Measurements from ENCODE around the gene SASH1. TPM values are rescaled to one million over a fixed set of nuclear protein-coding genes. Genes with fewer than 3 reads are reported as not detected.

Gene SASH1
- total RNA-seq, 6 donors from 2014 or later: 59.3 to 131 (median 79.2) TPM

DNA sequence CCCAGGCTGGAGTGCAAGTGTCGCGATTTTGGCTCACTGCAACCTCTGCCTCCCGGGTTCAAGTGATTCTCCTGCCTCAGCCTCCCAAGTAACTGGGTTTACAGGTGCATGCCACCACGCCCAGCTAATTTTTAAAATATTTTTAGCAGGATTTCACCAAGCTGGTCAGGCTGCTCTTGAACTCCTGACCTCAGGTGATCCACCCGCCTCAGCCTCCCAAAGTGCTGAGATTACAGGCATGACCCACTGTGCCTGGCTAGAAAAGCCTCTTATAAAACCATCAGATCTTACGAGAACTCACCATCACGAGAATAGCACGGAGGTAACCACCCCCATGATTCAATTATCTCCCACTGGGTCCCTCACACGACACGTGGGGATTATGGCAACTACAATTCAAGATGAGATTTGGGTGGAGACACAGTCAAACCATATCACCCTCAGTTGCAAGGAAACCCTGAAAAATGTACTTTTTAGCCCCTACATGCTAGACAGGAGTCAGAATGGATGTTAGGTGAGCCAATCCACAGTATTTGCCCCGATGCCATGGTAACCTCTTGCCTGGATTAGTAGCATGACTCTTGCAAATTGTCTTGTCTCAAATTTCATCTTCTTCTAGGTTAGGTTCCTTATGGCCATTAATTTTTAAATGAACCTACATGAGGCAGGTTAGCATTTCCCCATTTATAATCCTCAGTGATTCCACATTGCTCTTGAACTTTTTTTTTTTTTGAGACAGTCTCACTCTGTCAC lies 17.1 kb upstream of the SASH1 start:
- WGBS, 2 donors: 88 to 95% methylated on average over 11 of the region's 11 CpGs
- Histone ChIP-seq H3K4me1 (peaks cover 0 to 12% (median 9%) of the 10 kb centered on the region in 4 donors), H3K27ac (no peak overlapping the region), H3K4me3 (no peak overlapping the region), H3K9me3 (no peaks in the 10 kb centered on the region), H3K36me3 (no peaks in the 10 kb centered on the region), H3K27me3 (no peaks in the 10 kb centered on the region)
- TF ChIP-seq POLR2A (IDR thresholded peaks at IDR 0.05) (no peak), POLR2AphosphoS5 (IDR thresholded peaks at IDR 0.05) (no peak), EP300 (IDR thresholded peaks at IDR 0.05) (no peak)
- TF ChIP-seq, protein P1, sequence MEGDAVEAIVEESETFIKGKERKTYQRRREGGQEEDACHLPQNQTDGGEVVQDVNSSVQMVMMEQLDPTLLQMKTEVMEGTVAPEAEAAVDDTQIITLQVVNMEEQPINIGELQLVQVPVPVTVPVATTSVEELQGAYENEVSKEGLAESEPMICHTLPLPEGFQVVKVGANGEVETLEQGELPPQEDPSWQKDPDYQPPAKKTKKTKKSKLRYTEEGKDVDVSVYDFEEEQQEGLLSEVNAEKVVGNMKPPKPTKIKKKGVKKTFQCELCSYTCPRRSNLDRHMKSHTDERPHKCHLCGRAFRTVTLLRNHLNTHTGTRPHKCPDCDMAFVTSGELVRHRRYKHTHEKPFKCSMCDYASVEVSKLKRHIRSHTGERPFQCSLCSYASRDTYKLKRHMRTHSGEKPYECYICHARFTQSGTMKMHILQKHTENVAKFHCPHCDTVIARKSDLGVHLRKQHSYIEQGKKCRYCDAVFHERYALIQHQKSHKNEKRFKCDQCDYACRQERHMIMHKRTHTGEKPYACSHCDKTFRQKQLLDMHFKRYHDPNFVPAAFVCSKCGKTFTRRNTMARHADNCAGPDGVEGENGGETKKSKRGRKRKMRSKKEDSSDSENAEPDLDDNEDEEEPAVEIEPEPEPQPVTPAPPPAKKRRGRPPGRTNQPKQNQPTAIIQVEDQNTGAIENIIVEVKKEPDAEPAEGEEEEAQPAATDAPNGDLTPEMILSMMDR (IDR thresholded peaks at IDR 0.05): no peak
- ATAC-seq (ENCODE audit: low FRiP score in 2 of 2) (no peak), DNase-seq (no peak)

GRCh38 chr6:148328876-148329555 lies 13.6 kb upstream of the SASH1 start:
- ATAC-seq (ENCODE audit: low FRiP score in 2 of 2): no peak
- Histone ChIP-seq H3K27ac (peak overlapping the region in 1 of 4 donors; percentile 11), H3K4me3 (no peak overlapping the region), H3K27me3 (no peaks in the 10 kb centered on the region), H3K9me3 (no peaks in the 10 kb centered on the region), H3K4me1 (peaks cover 0 to 16% (median 11%) of the 10 kb centered on the region in 4 donors), H3K36me3 (no peaks in the 10 kb centered on the region)
- TF ChIP-seq EP300 (IDR thresholded peaks at IDR 0.05) (no peak), POLR2A (IDR thresholded peaks at IDR 0.05) (no peak)
- TF ChIP-seq, protein P1 (IDR thresholded peaks at IDR 0.05): no peak
- DNase-seq: no peak

- no peaks in the 10 kb centered on the region for H3K9me3 ChIP-seq
- H3K4me3 ChIP-seq: no peak overlapping the region
- H3K36me3 ChIP-seq: no peaks in the 10 kb centered on the region
- peaks cover 0 to 16% (median 11%) of the 10 kb centered on the region in 4 donors for H3K4me1 ChIP-seq
- ATAC-seq (ENCODE audit: low FRiP score in 2 of 2): peak in 1 of 2 donors; percentile 72
- WGBS, 2 donors: 64 to 66% methylated on average over 7 of the region's 7 CpGs
- H3K27ac ChIP-seq: no peak overlapping the region
- TF ChIP-seq EP300 (IDR thresholded peaks at IDR 0.05) (no peak), POLR2A (IDR thresholded peaks at IDR 0.05) (no peak), POLR2AphosphoS5 (IDR thresholded peaks at IDR 0.05) (no peak)
- TF ChIP-seq, protein P1 (IDR thresholded peaks at IDR 0.05): no peak
- H3K27me3 ChIP-seq: no peaks in the 10 kb centered on the region
- DNase-seq: no peak
These were observed 12.8 kb upstream of the SASH1 start for GRCh38 chr6:148329596-148330381.

- ATAC-seq (ENCODE audit: low FRiP score in 2 of 2) (no peak), DNase-seq (no peak)
- Histone ChIP-seq H3K36me3 (no peaks in the 10 kb centered on the region), H3K4me1 (peaks cover 0 to 16% (median 11%) of the 10 kb centered on the region in 4 donors), H3K27me3 (no peaks in the 10 kb centered on the region), H3K9me3 (no peaks in the 10 kb centered on the region), H3K4me3 (no peak overlapping the region), H3K27ac (no peak overlapping the region)
- WGBS, 2 donors: 72 to 81% methylated on average over 1 of the region's 1 CpG
- TF ChIP-seq POLR2A (IDR thresholded peaks at IDR 0.05) (no peak), POLR2AphosphoS5 (IDR thresholded peaks at IDR 0.05) (no peak), EP300 (IDR thresholded peaks at IDR 0.05) (no peak)
- TF ChIP-seq, protein P1 (IDR thresholded peaks at IDR 0.05): no peak
These were observed 10.6 kb upstream of the SASH1 start for GRCh38 chr6:148332088-148332487.
